RWPE2 (cell line): ENCODE measurements around the gene STYK1.

Source experiments
- ATAC-seq: fragments of 200-7000 bp; cut with Tn5 transposase; 3 replicates; pipeline ENCODE4 v1.9.1; 2021; ENCODE audit warnings: low read depth
- DNase-seq: peaks from one replicate; pipeline ENCODE4 v3.0.0-alpha.2; 2020; ENCODE audit warnings: low spot score
- H3K27ac ChIP-seq: fragments of 450-650 bp; 2 replicates; pipeline ENCODE4 v1.5.1; 2017; ENCODE audit warnings: mild to moderate bottlenecking; ENCODE audit not compliant: poor library complexity, severe bottlenecking
- H3K27me3 ChIP-seq: fragments of 250-450 bp; sonication (Bioruptor Pico); 2 replicates; pipeline ENCODE4 v1.5.1; 2021; ENCODE audit warnings: mild to moderate bottlenecking, moderate library complexity; ENCODE audit not compliant: insufficient read depth, poor library complexity, severe bottlenecking
- H3K36me3 ChIP-seq: fragments of 250-450 bp; sonication (Bioruptor Pico); 2 replicates; pipeline ENCODE4 v1.5.1; 2020; ENCODE audit warnings: low read depth, mild to moderate bottlenecking, moderate library complexity
- H3K4me1 ChIP-seq: fragments of 250-450 bp; sonication (Bioruptor Pico); 2 replicates; pipeline ENCODE4 v1.5.1; 2021; ENCODE audit warnings: mild to moderate bottlenecking, moderate library complexity; ENCODE audit not compliant: insufficient read depth, poor library complexity, severe bottlenecking
- H3K4me3 ChIP-seq: fragments of 250-450 bp; sonication (Bioruptor Pico); 2 replicates; pipeline ENCODE4 v1.5.1; 2021; ENCODE audit warnings: mild to moderate bottlenecking, moderate library complexity; ENCODE audit not compliant: severe bottlenecking
- H3K9me3 ChIP-seq: fragments of 250-450 bp; sonication (Bioruptor Pico); 2 replicates; pipeline ENCODE4 v1.5.1; 2021; ENCODE audit warnings: mild to moderate bottlenecking, moderate library complexity; ENCODE audit not compliant: severe bottlenecking
- CTCF ChIP-seq: fragments of 450-650 bp; IDR thresholded peaks from one replicate; pipeline ENCODE4 v1.5.1; 2017; ENCODE audit warnings: mild to moderate bottlenecking, moderate library complexity; ENCODE audit not compliant: poor library complexity, severe bottlenecking

Gene STYK1

GRCh38 chr12:10669533-10669932, 4.3 kb downstream of the STYK1 start:
- no peak for TF ChIP-seq CTCF
- Histone ChIP-seq H3K36me3 (no peaks in the 10 kb centered on the region), H3K4me3 (no peak overlapping the region), H3K4me1 (no peaks in the 10 kb centered on the region), H3K9me3 (no peaks in the 10 kb centered on the region), H3K27me3 (no peaks in the 10 kb centered on the region), H3K27ac (no peak overlapping the region)
- DNase-seq (no peak), ATAC-seq (no peak)

GRCh38 chr12:10668526-10668925, 5.3 kb downstream of the STYK1 start:
- Histone ChIP-seq H3K36me3 (no peaks in the 10 kb centered on the region), H3K27me3 (no peaks in the 10 kb centered on the region), H3K27ac (no peak overlapping the region), H3K4me1 (no peaks in the 10 kb centered on the region), H3K9me3 (no peaks in the 10 kb centered on the region), H3K4me3 (no peak overlapping the region)
- TF ChIP-seq CTCF = no peak
- DNase-seq (no peak), ATAC-seq (no peak)

- Histone ChIP-seq H3K27me3 (no peaks in the 10 kb centered on the region), H3K4me3 (no peak overlapping the region), H3K9me3 (no peaks in the 10 kb centered on the region), H3K27ac (no peak overlapping the region), H3K4me1 (no peaks in the 10 kb centered on the region), H3K36me3 (no peaks in the 10 kb centered on the region)
- no peak for TF ChIP-seq CTCF
- ATAC-seq = no peak
- DNase-seq = no peak
Observed at GRCh38 chr12:10667581-10667980, 6.3 kb downstream of the STYK1 start.

- no peak for TF ChIP-seq CTCF
Observed at GRCh38 chr12:10664499-10664898, 9.4 kb downstream of the STYK1 start.

GRCh38 chr12:10663869-10664268, 10.0 kb downstream of the STYK1 start:
- Histone ChIP-seq H3K4me1 (no peaks in the 10 kb centered on the region), H3K36me3 (no peaks in the 10 kb centered on the region), H3K27me3 (no peaks in the 10 kb centered on the region), H3K4me3 (no peak overlapping the region), H3K9me3 (no peaks in the 10 kb centered on the region), H3K27ac (no peak overlapping the region)
- no peak for DNase-seq
- no peak for TF ChIP-seq CTCF
- ATAC-seq = no peak

More at GRCh38 chr12:10664499-10664898, 9.4 kb downstream of the STYK1 start:
- no peaks in the 10 kb centered on the region for H3K27me3 ChIP-seq
- H3K4me1 ChIP-seq = no peaks in the 10 kb centered on the region
- no peaks in the 10 kb centered on the region for H3K36me3 ChIP-seq
- H3K27ac ChIP-seq = no peak overlapping the region
- no peak overlapping the region for H3K4me3 ChIP-seq
- DNase-seq = no peak
- no peak for ATAC-seq
- no peaks in the 10 kb centered on the region for H3K9me3 ChIP-seq
